Neural cell (in vitro differentiated cells): ENCODE results near the gene ZNF784. TPM values are rescaled to one million over a fixed set of nuclear protein-coding genes. Genes with fewer than 3 reads are reported as not detected.

Source experiments
- H2AFZ ChIP-seq: fragments of 200-600, 300-800 bp; sonication (generic), shearing (Covaris generic); 2 replicates; pipeline ENCODE4 v1.6.0; 2014; ENCODE audit warnings: low read depth, mild to moderate bottlenecking, antibody characterized with exemption, low read length, moderate library complexity
- H3F3A ChIP-seq: fragments of 200-600 bp; shearing (Covaris generic); 2 replicates; pipeline ENCODE4 v1.6.1; 2016; ENCODE audit warnings: mild to moderate bottlenecking, moderate library complexity, mixed read lengths, antibody characterized with exemption, low read length; ENCODE audit not compliant: insufficient read depth, poor library complexity, severe bottlenecking
- H3K27ac ChIP-seq: fragments of 200-600, 300-800 bp; sonication (generic), shearing (Covaris generic); 2 replicates; pipeline ENCODE4 v1.5.1; 2014; ENCODE audit warnings: mild to moderate bottlenecking, low read length, moderate library complexity
- H3K27me3 ChIP-seq: fragments of 300-800, 200-600 bp; sonication (generic), shearing (Covaris generic); 2 replicates; pipeline ENCODE4 v1.6.0; 2014; ENCODE audit warnings: mild to moderate bottlenecking, low read depth, low read length, moderate library complexity; ENCODE audit not compliant: insufficient read depth
- H3K36me3 ChIP-seq: fragments of 300-800, 200-600 bp; sonication (generic), shearing (Covaris generic); 2 replicates; pipeline ENCODE4 v1.5.1; 2014; ENCODE audit warnings: mild to moderate bottlenecking, antibody characterized with exemption, low read length, moderate library complexity; ENCODE audit not compliant: insufficient read depth
- H3K4me2 ChIP-seq: fragments of 300-800, 200-600 bp; sonication (generic), shearing (Covaris generic); 2 replicates; pipeline ENCODE4 v1.6.0; 2014; ENCODE audit warnings: mild to moderate bottlenecking, low read length
- H3K4me3 ChIP-seq: fragments of 300-800, 200-600 bp; sonication (generic), shearing (Covaris generic); 2 replicates; pipeline ENCODE4 v1.5.1; 2014; ENCODE audit warnings: mild to moderate bottlenecking, low read length, moderate library complexity
- H3K79me2 ChIP-seq: fragments of 200-600 bp; shearing (Covaris generic); replicated peaks from 2 replicates; pipeline ENCODE4 v1.6.0; 2014; ENCODE audit warnings: mild to moderate bottlenecking, low read length, moderate library complexity; ENCODE audit not compliant: insufficient read depth
- H3K9ac ChIP-seq: fragments of 300-800, 200-600 bp; sonication (generic), shearing (Covaris generic); 2 replicates; pipeline ENCODE4 v1.6.1; 2016; ENCODE audit warnings: mild to moderate bottlenecking, low read length, mixed read lengths
- H3K9me2 ChIP-seq: fragments of 200-600 bp; shearing (Covaris generic); 2 replicates; pipeline ENCODE4 v1.6.1; 2016; ENCODE audit warnings: mild to moderate bottlenecking, low read length, mixed read lengths; ENCODE audit not compliant: insufficient read depth
- H3K9me3 ChIP-seq: fragments of 200-600, 300-800 bp; sonication (generic), shearing (Covaris generic); 2 replicates; pipeline ENCODE4 v1.6.1; 2016; ENCODE audit warnings: mild to moderate bottlenecking, mixed run types, low read length, moderate library complexity, mixed read lengths
- H4K20me1 ChIP-seq: fragments of 200-600 bp; shearing (Covaris generic); 2 replicates; pipeline ENCODE4 v1.6.1; 2016; ENCODE audit warnings: mild to moderate bottlenecking, mixed run types; ENCODE audit not compliant: insufficient read depth
- EP300 ChIP-seq: fragments of 450-650 bp; conservative IDR thresholded peaks from 2 replicates; pipeline ENCODE4 v1.6.1; 2014; ENCODE audit warnings: antibody characterized with exemption, mild to moderate bottlenecking, moderate library complexity; ENCODE audit not compliant: poor library complexity, severe bottlenecking
- EZH2 ChIP-seq: fragments of 200-600, 300-800 bp; shearing (Covaris generic), sonication (generic); IDR thresholded peaks from 2 replicates; pipeline ENCODE4 v1.6.1; 2014; ENCODE audit warnings: antibody characterized with exemption, low read length, borderline replicate concordance, mild to moderate bottlenecking; ENCODE audit not compliant: insufficient read depth, poor library complexity, severe bottlenecking
- MXI1 ChIP-seq: fragments of 450-650 bp; conservative IDR thresholded peaks from 2 replicates; pipeline ENCODE4 v1.6.1; 2014; ENCODE audit warnings: antibody characterized with exemption, mild to moderate bottlenecking; ENCODE audit not compliant: poor library complexity, severe bottlenecking
- POLR2AphosphoS5 ChIP-seq: IDR thresholded peaks from 2 replicates; pipeline ENCODE4 v1.6.1; 2012
- RAD21 ChIP-seq: fragments of 450-650 bp; conservative IDR thresholded peaks from 2 replicates; pipeline ENCODE4 v1.6.1; 2014; ENCODE audit warnings: antibody characterized with exemption, mild to moderate bottlenecking, moderate library complexity
- REST ChIP-seq: IDR thresholded peaks from 2 replicates; pipeline ENCODE4 v1.6.1; 2012; ENCODE audit warnings: borderline replicate concordance
- SMC3 ChIP-seq: fragments of 450-650 bp; conservative IDR thresholded peaks from 2 replicates; pipeline ENCODE4 v1.6.1; 2014; ENCODE audit warnings: antibody characterized with exemption, mild to moderate bottlenecking, moderate library complexity; ENCODE audit not compliant: poor library complexity
- TAF1 ChIP-seq: IDR thresholded peaks from 2 replicates; pipeline ENCODE4 v1.6.1; 2012; ENCODE audit warnings: low read depth
- polyA plus RNA-seq: library from polyadenylated mRNA; depleted of rRNA; stranded (reverse); fragments of >200 nt; gene quantifications from 2 replicates; pipeline ENCODE4 v1.2.3, GENCODE V29; 2014
- TF ChIP-seq, protein P1 (sequence below): fragments of 450-650 bp; IDR thresholded peaks from 2 replicates; pipeline ENCODE4 v1.5.1; 2014; ENCODE audit warnings: antibody characterized with exemption, mild to moderate bottlenecking, moderate library complexity; ENCODE audit not compliant: poor library complexity, severe bottlenecking

Gene ZNF784
- polyA plus RNA-seq, 1 donor from 2014 or later = 10.3 TPM

- Histone ChIP-seq H3K36me3 (no peaks in the 10 kb centered on the region), H3K9me3 (no peaks in the 10 kb centered on the region), H3K79me2 (peaks cover 34% of the 10 kb centered on the region), H2AFZ (no peak overlapping the region), H3K27me3 (no peaks in the 10 kb centered on the region), H3K4me3 (peak overlapping the region; percentile 78), H3F3A (no peaks in the 10 kb centered on the region), H3K9ac (peak overlapping the region; percentile 88), H3K27ac (peak overlapping the region; percentile 51), H3K9me2 (no peaks in the 10 kb centered on the region), H3K4me2 (peak overlapping the region; percentile 76), H4K20me1 (no peaks in the 10 kb centered on the region)
- TF ChIP-seq EZH2 = no peak
- peak; percentile 36 for TF ChIP-seq TAF1
- TF ChIP-seq MXI1 = no peak
- TF ChIP-seq POLR2AphosphoS5 = no peak
- TF ChIP-seq, protein P1, sequence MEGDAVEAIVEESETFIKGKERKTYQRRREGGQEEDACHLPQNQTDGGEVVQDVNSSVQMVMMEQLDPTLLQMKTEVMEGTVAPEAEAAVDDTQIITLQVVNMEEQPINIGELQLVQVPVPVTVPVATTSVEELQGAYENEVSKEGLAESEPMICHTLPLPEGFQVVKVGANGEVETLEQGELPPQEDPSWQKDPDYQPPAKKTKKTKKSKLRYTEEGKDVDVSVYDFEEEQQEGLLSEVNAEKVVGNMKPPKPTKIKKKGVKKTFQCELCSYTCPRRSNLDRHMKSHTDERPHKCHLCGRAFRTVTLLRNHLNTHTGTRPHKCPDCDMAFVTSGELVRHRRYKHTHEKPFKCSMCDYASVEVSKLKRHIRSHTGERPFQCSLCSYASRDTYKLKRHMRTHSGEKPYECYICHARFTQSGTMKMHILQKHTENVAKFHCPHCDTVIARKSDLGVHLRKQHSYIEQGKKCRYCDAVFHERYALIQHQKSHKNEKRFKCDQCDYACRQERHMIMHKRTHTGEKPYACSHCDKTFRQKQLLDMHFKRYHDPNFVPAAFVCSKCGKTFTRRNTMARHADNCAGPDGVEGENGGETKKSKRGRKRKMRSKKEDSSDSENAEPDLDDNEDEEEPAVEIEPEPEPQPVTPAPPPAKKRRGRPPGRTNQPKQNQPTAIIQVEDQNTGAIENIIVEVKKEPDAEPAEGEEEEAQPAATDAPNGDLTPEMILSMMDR = no peak
Observed at GRCh38 chr19:55643887-55644176, 19.5 kb upstream of the ZNF784 start.

DNA sequence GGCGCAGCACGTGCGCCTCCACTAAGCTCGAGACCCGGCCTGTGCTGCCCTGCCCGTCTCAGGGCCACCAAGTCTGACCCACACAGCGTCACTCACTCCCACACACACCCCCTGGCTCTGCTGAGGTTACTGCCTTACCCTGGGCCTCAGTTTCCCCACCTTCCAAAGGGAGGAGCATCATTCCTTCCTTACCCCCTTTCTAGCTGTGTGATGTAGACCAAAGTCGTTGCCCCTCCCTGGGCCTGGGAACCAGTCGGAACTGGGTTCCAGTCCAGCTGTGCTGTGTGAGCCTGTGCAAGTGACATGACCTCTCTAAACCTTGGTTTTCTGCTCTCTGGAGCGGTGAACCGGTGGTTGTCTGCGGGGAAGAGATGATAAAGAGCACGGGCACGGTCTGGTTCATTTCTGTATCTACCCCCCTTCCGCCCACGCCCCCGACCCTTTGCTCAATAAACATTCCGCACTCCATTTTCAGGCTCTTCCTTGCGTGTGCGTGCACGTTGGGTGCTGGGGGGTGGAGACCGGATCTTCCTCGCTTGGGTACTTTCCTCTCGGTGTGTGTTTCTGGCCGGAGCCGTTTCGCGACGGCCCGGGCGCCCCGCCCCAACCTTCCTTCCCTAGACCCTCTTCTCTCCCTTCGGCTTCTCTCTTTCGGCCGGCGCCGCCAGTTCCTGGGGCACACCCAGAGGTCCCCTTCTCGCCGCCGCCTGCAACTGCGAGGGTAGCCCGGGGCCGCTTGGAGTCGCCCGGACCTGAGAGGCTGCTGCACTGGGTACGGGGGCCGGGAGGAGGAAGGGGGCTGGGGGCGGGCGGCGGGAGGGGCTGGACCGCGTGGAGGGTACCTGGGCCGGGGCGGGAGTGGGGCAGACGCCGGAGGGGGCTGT is 18.9 kb upstream of the ZNF784 start, which contains the start of gene ZNF581:
TSS of gene ZNF581 (plus strand) at position 647 of the 884 bp plus-strand sequence. CDS start 923 bp downstream, outside the sequence.
- no peaks in the 10 kb centered on the region for H3K27me3 ChIP-seq
- no peak within 1 kb of the TSS for H2AFZ ChIP-seq
- no peaks in the 10 kb centered on the region for H3K36me3 ChIP-seq
- H3K9ac ChIP-seq = peak within 1 kb of the TSS; percentile 88
- peak within 1 kb of the TSS; percentile 78 for H3K4me3 ChIP-seq
- TF ChIP-seq POLR2AphosphoS5 (peak; percentile 61), RAD21 (no peak), EP300 (no peak), REST (peak; percentile 29), EZH2 (no peak), TAF1 (no peak), SMC3 (no peak), MXI1 (peak; percentile 49)
- TF ChIP-seq, protein P1 = no peak
- no peaks in the 10 kb centered on the region for H4K20me1 ChIP-seq
- H3K9me2 ChIP-seq = no peaks in the 10 kb centered on the region
- no peaks in the 10 kb centered on the region for H3F3A ChIP-seq
- peak within 1 kb of the TSS; percentile 79 for H3K4me2 ChIP-seq
- H3K9me3 ChIP-seq = no peaks in the 10 kb centered on the region
- H3K79me2 ChIP-seq = peaks cover 33% of the 10 kb centered on the region
- peak within 1 kb of the TSS; percentile 51 for H3K27ac ChIP-seq
